Body of pancreas (tissue), 4 donors: Measurements from ENCODE around the gene RGL3. TPM values are rescaled to one million over a fixed set of nuclear protein-coding genes. Genes with fewer than 3 reads are reported as not detected.
A peak's percentile ranks its signal among the peaks of the same experiment; 100 is the strongest.

ENCODE experiments used
- ATAC-seq: fragments of 150-250 bp; one replicate; pipeline ENCODE4 v1.9.1; 2016
- DNase-seq, 4 donors: peaks; one replicate each; pipeline ENCODE4 v3.0.0-alpha.2; 2019
- H3K27ac ChIP-seq, 4 donors: fragments of 200-600 bp; sonication (generic); 1 replicate in 3 of 4; 2 replicates in 1 of 4; pipeline versions ENCODE4 v1.5.1 to v1.6.1; 2016 to 2019; ENCODE audit warnings: mild to moderate bottlenecking in 1 of 4, mixed read lengths in 1 of 4, moderate library complexity in 1 of 4
- H3K27me3 ChIP-seq, 2 donors: fragments of 200-600 bp; sonication (generic); one replicate each; pipeline ENCODE4 v1.6.0; 2016; ENCODE audit warnings: mild to moderate bottlenecking in 1 of 2
- H3K36me3 ChIP-seq, 2 donors: fragments of 200-600 bp; sonication (generic); replicated peaks in 1 of 2; 2 replicates each; pipeline ENCODE4 v1.5.1; 2016; ENCODE audit warnings: low read depth in 2 of 2; ENCODE audit not compliant: insufficient read depth in 1 of 2
- H3K4me1 ChIP-seq: fragments of 200-600 bp; sonication (generic); one replicate; pipeline ENCODE4 v1.6.0; 2016
- H3K4me3 ChIP-seq, 2 donors: fragments of 200-600 bp; sonication (generic); 1 replicate in 1 of 2; 2 replicates in 1 of 2; pipeline ENCODE4 v1.5.1; 2016 to 2019
- H3K9me3 ChIP-seq, 3 donors: fragments of 200-600 bp; sonication (generic); 1 replicate in 2 of 3; 2 replicates in 1 of 3; pipeline ENCODE4 v1.5.1; 2016
- CTCF ChIP-seq, 7 experiments: fragments of 450-650 bp in 4 of 7; fragments of 200-600 bp in 3 of 7; sonication (generic) in 3 of 7; IDR thresholded peaks; one replicate each; pipeline ENCODE4 v1.5.1; 2016 to 2019; ENCODE audit warnings: antibody characterized with exemption in 7 of 7
- POLR2A ChIP-seq, 3 donors: fragments of 450-650 bp; IDR thresholded peaks; one replicate each; pipeline ENCODE4 v1.6.1; 2016; ENCODE audit warnings: antibody characterized with exemption in 3 of 3, mild to moderate bottlenecking in 2 of 3
- WGBS, 2 donors: methylation state at CpG; one replicate each; pipeline ENCODE4 v1.1.5; 2017; 5-methylcytosine and 5-hydroxymethylcytosine counted together
- intact Hi-C: fragments of 100-400 bp; cut with DNase I; formaldehyde crosslinking; loops from one replicate; pipeline ENCODE4 v1.15.1; 2023
- small RNA-seq: library from RNA; depleted of rRNA; stranded (forward); fragments of <200 nt; gene quantifications from one replicate; pipeline ENCODE3, GENCODE V24; 2016
- total RNA-seq, 2 donors: library from RNA; depleted of rRNA; stranded (reverse); fragments of >200 nt; gene quantifications; one replicate each; pipeline ENCODE4 v1.1.0, GENCODE V29; 2016

The RGL3 gene
- total RNA-seq, 2 donors from 2014 or later: 35.0 to 56.0 TPM

GRCh38 chr19:11349171-11349570, 69.9 kb downstream of the RGL3 start:
- Histone ChIP-seq H3K4me3 (no peak overlapping the region), H3K4me1 (peaks cover 20% of the 10 kb centered on the region), H3K27ac (no peak overlapping the region), H3K9me3 (no peaks in the 10 kb centered on the region), H3K27me3 (no peaks in the 10 kb centered on the region), H3K36me3 (no peaks in the 10 kb centered on the region)
- 86 to 94% methylated on average over 4 of the region's 4 CpGs for WGBS, 2 donors
- intact Hi-C loops: no loop called here
- DNase-seq (no peak), ATAC-seq (no peak)
- no peak for TF ChIP-seq POLR2A (IDR thresholded peaks at IDR 0.05)
- no peak for TF ChIP-seq CTCF (IDR thresholded peaks at IDR 0.05)

DNA sequence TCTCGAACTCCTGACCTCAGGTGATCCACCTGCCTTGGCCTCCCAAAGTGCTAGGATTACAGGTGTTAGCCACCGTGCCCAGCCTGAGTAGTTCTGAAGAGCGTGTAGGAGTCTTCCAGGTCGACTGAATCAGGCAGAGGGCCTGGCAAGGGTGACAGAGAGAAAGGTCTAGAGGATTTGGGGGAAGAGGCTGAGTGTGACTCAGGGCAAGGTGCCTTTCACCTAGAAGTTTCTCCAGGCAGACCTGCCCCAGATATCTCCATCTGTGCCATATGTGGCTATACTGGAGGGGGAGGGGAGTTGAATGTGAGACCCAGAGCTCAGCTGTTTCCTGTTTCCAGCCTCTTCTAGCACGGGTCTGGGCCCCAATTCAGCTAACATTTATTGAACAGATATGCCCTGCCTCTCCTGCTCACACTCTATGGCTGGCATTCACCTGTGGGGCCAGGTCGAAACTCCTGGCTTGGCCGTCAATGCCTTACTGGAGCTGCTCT, 71.5 kb downstream of the RGL3 start:
- no peaks in the 10 kb centered on the region for H3K36me3 ChIP-seq
- intact Hi-C loops: no loop called here
- H3K9me3 ChIP-seq: no peaks in the 10 kb centered on the region

GRCh38 chr19:11346104-11346940, 72.8 kb downstream of the RGL3 start, which contains the start of the genes CCDC159 and TMEM205:
Gene CCDC159, plus strand, starts transcription at chr19:11346519. Its CDS starts 88 bp downstream, at chr19:11346607.
Gene TMEM205, minus strand, starts transcription at chr19:11346268. Its CDS starts 649 bp downstream, at chr19:11345619.
- peaks cover 31% of the 10 kb centered on the region for H3K4me1 ChIP-seq
- no peaks in the 10 kb centered on the region for H3K27me3 ChIP-seq
- no peaks in the 10 kb centered on the region for H3K36me3 ChIP-seq
- peak; percentile 99 for DNase-seq
- H3K27ac ChIP-seq: peak within 1 kb of the TSS; percentile 75 to 87 (median 83)
- H3K4me3 ChIP-seq: peak within 1 kb of the TSS; percentile 1 to 24
- H3K9me3 ChIP-seq: no peaks in the 10 kb centered on the region
- WGBS, 2 donors: 0% methylated on average over 18 to 50 of the region's 50 CpGs
- intact Hi-C loops: no loop called here
- TF ChIP-seq CTCF (IDR thresholded peaks at IDR 0.05): no peak
- peak; percentile 35 to 80 (median 77) for TF ChIP-seq POLR2A (IDR thresholded peaks at IDR 0.05)
- ATAC-seq: peak; percentile 94

More for the DNA sequence above, 71.5 kb downstream of the RGL3 start:
- Histone ChIP-seq H3K27me3 (no peaks in the 10 kb centered on the region), H3K4me1 (peaks cover 31% of the 10 kb centered on the region), H3K4me3 (no peak overlapping the region), H3K27ac (peak overlapping the region in 1 of 4 donors; percentile 84)
- TF ChIP-seq POLR2A (IDR thresholded peaks at IDR 0.05) (no peak), CTCF (IDR thresholded peaks at IDR 0.05) (no peak)
- ATAC-seq (no peak), DNase-seq (no peak)
- WGBS, 2 donors: 77 to 82% methylated on average over 7 of the region's 7 CpGs

DNA sequence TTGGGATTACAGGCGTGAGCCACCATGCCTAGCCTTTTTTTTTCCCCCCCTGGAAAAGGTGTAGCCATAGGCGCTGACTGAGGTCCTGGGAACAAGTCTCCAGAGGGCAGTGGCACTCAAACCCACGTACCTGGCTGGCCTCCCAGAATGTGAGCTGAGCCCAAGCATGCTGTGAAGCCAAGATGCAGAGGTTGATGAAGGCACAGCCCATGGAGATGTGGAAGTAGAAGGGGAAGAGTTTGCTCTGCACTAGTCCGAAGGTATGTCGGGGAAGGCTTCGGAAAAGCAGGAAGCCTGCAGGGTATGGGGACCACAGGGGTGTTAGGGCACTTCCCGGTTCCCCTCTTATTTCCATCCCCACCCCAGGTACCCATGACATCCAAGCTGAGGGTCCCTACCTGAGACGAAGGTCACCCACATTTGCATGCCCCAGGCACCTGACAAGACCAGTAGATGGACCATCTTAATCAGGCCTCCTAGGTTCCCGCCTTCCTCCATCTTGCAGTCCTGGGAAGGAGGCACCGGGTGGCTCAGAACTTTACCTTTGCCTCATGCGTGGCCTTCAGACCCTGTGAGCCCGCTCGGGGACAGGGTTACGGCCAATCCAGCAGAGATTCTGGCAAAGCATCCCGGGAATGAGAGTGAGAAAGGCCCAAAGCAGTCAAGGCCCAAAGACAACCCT, 73.9 kb downstream of the RGL3 start:
- intact Hi-C loops: no loop called here
- ATAC-seq (no peak), DNase-seq (peak in 2 of 4 donors; percentile 17 to 28)
- H3K9me3 ChIP-seq: no peaks in the 10 kb centered on the region
- TF ChIP-seq POLR2A (IDR thresholded peaks at IDR 0.05) (no peak), CTCF (IDR thresholded peaks at IDR 0.05) (no peak)
- 35 to 36% methylated on average over 15 of the region's 15 CpGs for WGBS, 2 donors
- peaks cover 31% of the 10 kb centered on the region for H3K4me1 ChIP-seq
- H3K27me3 ChIP-seq: no peaks in the 10 kb centered on the region
- H3K27ac ChIP-seq: peak overlapping the region; percentile 75 to 84 (median 82)
- H3K36me3 ChIP-seq: no peaks in the 10 kb centered on the region
- H3K4me3 ChIP-seq: no peak overlapping the region

Small RNA genes within 50 kb of the gene (small RNA-seq; reads per million reads assigned to genes)
- not detected for gene RF00019

Other genes with a start within 250 kb of the RGL3 start
- 100 to 1,000 TPM; 133 to 165 TPM for gene KANK2, start 221.8 kb downstream of the RGL3 start, total RNA-seq
- not detected for gene ANGPTL8, start 179.7 kb downstream of the RGL3 start, total RNA-seq
- 10 to 100 TPM; 77.1 to 89.2 TPM for gene DOCK6, start 156.8 kb downstream of the RGL3 start, total RNA-seq
- not detected for gene TSPAN16, start 123.2 kb downstream of the RGL3 start, total RNA-seq
- 10 to 100 TPM; 47.1 to 51.6 TPM for gene RAB3D, start 79.7 kb downstream of the RGL3 start, total RNA-seq
- 100 to 1,000 TPM; 176 to 197 TPM for gene TMEM205, start 73.0 kb downstream of the RGL3 start, total RNA-seq
- gene CCDC159, start 72.8 kb downstream of the RGL3 start, total RNA-seq: 10 to 100 TPM; 26.5 to 32.6 TPM
- 10 to 100 TPM in 1 of 2 donors, 1 to 10 TPM in 1; 9.9 to 30.3 TPM for gene PLPPR2, start 63.9 kb downstream of the RGL3 start, total RNA-seq
- 1 to 10 TPM in 1 of 2 donors, under 1 TPM in 1; 0.78 to 2.0 TPM for gene SWSAP1, start 44.6 kb downstream of the RGL3 start, total RNA-seq
- gene EPOR, start 35.0 kb downstream of the RGL3 start, total RNA-seq: 10 to 100 TPM; 15.0 to 20.4 TPM
- under 1 TPM in 1 of 2 donors, not detected in 1; 0.26 TPM for gene ODAD3, start 15.8 kb upstream of the RGL3 start, total RNA-seq
- 100 to 1,000 TPM; 134 to 194 TPM for gene PRKCSH, start 16.3 kb upstream of the RGL3 start, total RNA-seq
- gene ELAVL3, start 61.7 kb upstream of the RGL3 start, total RNA-seq: not detected
- gene ZNF653, start 86.5 kb upstream of the RGL3 start, total RNA-seq: 10 to 100 TPM in 1 of 2 donors, 1 to 10 TPM in 1; 9.6 to 22.1 TPM
- 10 to 100 TPM; 55.8 to 79.1 TPM for gene ECSIT, start 109.8 kb upstream of the RGL3 start, total RNA-seq
- gene CNN1, start 119.5 kb upstream of the RGL3 start, total RNA-seq: 10 to 100 TPM; 10.9 to 15.2 TPM
- gene ELOF1, start 139.9 kb upstream of the RGL3 start, total RNA-seq: 10 to 100 TPM; 36.6 TPM
- 10 to 100 TPM in 1 of 2 donors, 1 to 10 TPM in 1; 8.0 to 22.4 TPM for gene ACP5, start 158.3 kb upstream of the RGL3 start, total RNA-seq
- gene ZNF627, start 178.2 kb upstream of the RGL3 start, total RNA-seq: 1 to 10 TPM; 4.6 to 8.8 TPM